PC-3 (cell line): ENCODE results near the gene MYO1A. TPM values are rescaled to one million over a fixed set of nuclear protein-coding genes. Genes with fewer than 3 reads are reported as not detected.
"Not testable (repeated sequence)": the region's sequence is repeated elsewhere in the genome, so short reads cannot be mapped to it uniquely, and the experiment has no call there.

ENCODE experiments used
- ATAC-seq: fragments of 200-7000 bp; cut with Tn5 transposase; 2 replicates; pipeline ENCODE4 v1.9.1; 2020; ENCODE audit warnings: mild to moderate bottlenecking, moderate library complexity
- BruUV-seq: library from RNA; stranded (reverse); fragments of 400-500 nt; replicated peaks from 2 replicates; lab custom pipeline; 2021; lab: Mats Ljungman, UMichigan
- CTCF ChIA-PET: fragments of 300-600 bp; sonication (Branson Sonifier 250); formaldehyde crosslinking; loops from one replicate; lab custom pipeline; 2022; ENCODE audit warnings: antibody characterized with exemption; lab: Charles Lee
- POLR2A ChIA-PET: fragments of 300-600 bp; sonication (Branson Sonifier 250); formaldehyde crosslinking; loops from one replicate; lab custom pipeline; 2022; ENCODE audit warnings: antibody characterized with exemption; ENCODE audit not compliant: unreplicated experiment; lab: Charles Lee
- DNase-seq: peaks from one replicate; pipeline ENCODE4 v3.0.0-alpha.2; 2015
- H2AFZ ChIP-seq: fragments of 300-600 bp; sonication (generic); 2 replicates; pipeline ENCODE4 v1.6.0; 2016; ENCODE audit warnings: antibody characterized with exemption, low read length
- H3F3A ChIP-seq: fragments of 300-600 bp; sonication (generic); one replicate; pipeline ENCODE4 v1.6.0; 2017; ENCODE audit warnings: antibody characterized with exemption, low read length, control low read depth, mild to moderate bottlenecking; ENCODE audit not compliant: unreplicated experiment
- H3K27ac ChIP-seq: fragments of 300-600 bp; sonication (generic); 2 replicates; pipeline ENCODE4 v1.5.1; 2016; ENCODE audit warnings: mild to moderate bottlenecking, low read length
- H3K27me3 ChIP-seq: fragments of 300-600 bp; sonication (generic); 2 replicates; pipeline ENCODE4 v1.6.1; 2016; ENCODE audit warnings: low read length, mixed read lengths
- H3K36me3 ChIP-seq: fragments of 300-600 bp; sonication (generic); 2 replicates; pipeline ENCODE4 v1.6.1; 2016; ENCODE audit warnings: low read depth, mixed run types, low read length, mixed read lengths
- H3K4me1 ChIP-seq: fragments of 300-600 bp; sonication (generic); 2 replicates; pipeline ENCODE4 v1.5.1; 2016; ENCODE audit warnings: low read length; ENCODE audit not compliant: insufficient read depth
- H3K4me2 ChIP-seq: fragments of 300-600 bp; sonication (generic); 2 replicates; pipeline ENCODE4 v1.6.0; 2016; ENCODE audit warnings: low read length
- H3K4me3 ChIP-seq: fragments of 300-600 bp; sonication (generic); 2 replicates; pipeline ENCODE4 v1.5.1; 2016; ENCODE audit warnings: mild to moderate bottlenecking, low read length, mixed read lengths
- H3K79me2 ChIP-seq: fragments of 300-600 bp; sonication (generic); 2 replicates; pipeline ENCODE4 v1.6.1; 2017; ENCODE audit warnings: low read length, mixed read lengths
- H3K9ac ChIP-seq: fragments of 300-600 bp; sonication (generic); 2 replicates; pipeline ENCODE4 v1.6.0; 2016; ENCODE audit warnings: mild to moderate bottlenecking, low read length
- H3K9me2 ChIP-seq: fragments of 300-600 bp; sonication (generic); replicated peaks from 2 replicates; pipeline ENCODE4 v1.6.1; 2016; ENCODE audit warnings: mixed run types, low read length, mixed read lengths
- H3K9me3 ChIP-seq: fragments of 300-600 bp; sonication (generic); 2 replicates; pipeline ENCODE4 v1.6.1; 2016; ENCODE audit warnings: low read length, mixed read lengths
- H4K20me1 ChIP-seq: fragments of 300-600 bp; sonication (generic); 2 replicates; pipeline ENCODE4 v1.6.1; 2016; ENCODE audit warnings: low read length, mixed read lengths
- CTCF ChIP-seq: fragments of 300-600 bp; sonication (generic); conservative IDR thresholded peaks from 2 replicates; pipeline ENCODE4 v1.5.1; 2017; ENCODE audit warnings: antibody characterized with exemption, low read depth, mild to moderate bottlenecking, low read length
- EZH2 ChIP-seq: fragments of 300-600 bp; sonication (generic); IDR thresholded peaks from one replicate; pipeline ENCODE4 v1.6.1; 2017; ENCODE audit warnings: antibody characterized with exemption, mild to moderate bottlenecking, low read length; ENCODE audit not compliant: unreplicated experiment
- EZH2phosphoT487 ChIP-seq: fragments of 300-600 bp; sonication (generic); IDR thresholded peaks from 2 replicates; pipeline ENCODE4 v1.6.1; 2018; ENCODE audit warnings: mild to moderate bottlenecking, antibody characterized with exemption, low read length, borderline replicate concordance
- intact Hi-C: fragments of 100-400 bp; cut with micrococcal nuclease; formaldehyde crosslinking; loops from 2 replicates; pipeline ENCODE4 v1.9.0; 2023
- total RNA-seq: library from RNA; depleted of rRNA; stranded (reverse); fragments of >200 nt; gene quantifications from 2 replicates; pipeline ENCODE4 v1.2.3, GENCODE V29; 2014

MYO1A gene
- total RNA-seq, 1 experiment from 2014 or later, result not detected

GRCh38 chr12:57019983-57020719 is 29.8 kb downstream of the MYO1A start:
- no peak overlapping the region for H3K27ac ChIP-seq
- no peaks in the 10 kb centered on the region for H3K79me2 ChIP-seq
- no peak overlapping the region for H3K9ac ChIP-seq
- no peaks in the 10 kb centered on the region for H3K9me3 ChIP-seq
- H4K20me1 ChIP-seq, result no peaks in the 10 kb centered on the region
- H3K27me3 ChIP-seq, result peaks cover 9% of the 10 kb centered on the region
- no peaks in the 10 kb centered on the region for H3K36me3 ChIP-seq
- TF ChIP-seq EZH2phosphoT487 (no peak), EZH2 (no peak), CTCF (no peak)
- BruUV-seq, result no TSS peak
- ChIA-PET POLR2A (no interaction called here), CTCF (no interaction called here)
- no peaks in the 10 kb centered on the region for H3K9me2 ChIP-seq
- intact Hi-C loops, result no loop called here
- no peak overlapping the region for H3K4me3 ChIP-seq
- ATAC-seq (no peak; the same call in 1 of the 2 replicates), DNase-seq (peak; percentile 42)
- H3K4me1 ChIP-seq, result peaks cover 7% of the 10 kb centered on the region
- peak overlapping the region; percentile 5; the same call in 1 of the 2 replicates for H2AFZ ChIP-seq
- H3K4me2 ChIP-seq, result no peak overlapping the region
- no peaks in the 10 kb centered on the region for H3F3A ChIP-seq

- Histone ChIP-seq H3K79me2 (no peaks in the 10 kb centered on the region), H3K9ac (no peak overlapping the region), H2AFZ (no peak overlapping the region), H4K20me1 (no peaks in the 10 kb centered on the region), H3K27ac (no peak overlapping the region), H3K27me3 (peaks cover 22% of the 10 kb centered on the region), H3K9me2 (no peaks in the 10 kb centered on the region), H3K4me1 (peaks cover 7% of the 10 kb centered on the region), H3F3A (no peaks in the 10 kb centered on the region), H3K4me3 (no peak overlapping the region), H3K9me3 (no peaks in the 10 kb centered on the region), H3K4me2 (no peak overlapping the region), H3K36me3 (no peaks in the 10 kb centered on the region)
- intact Hi-C loops, result no loop called here
- BruUV-seq, result no TSS peak
- ChIA-PET POLR2A (no interaction called here), CTCF (no interaction called here)
- DNase-seq, result no peak
- no peak for TF ChIP-seq CTCF
- TF ChIP-seq EZH2phosphoT487, result no peak
- no peak for TF ChIP-seq EZH2
- no peak for ATAC-seq
Observed at GRCh38 chr12:57018906-57019305, 31.0 kb downstream of the MYO1A start.

- H4K20me1 ChIP-seq, DNase-seq, ATAC-seq, H3K9me3 ChIP-seq, H3K79me2 ChIP-seq, H3K4me2 ChIP-seq, H3K9ac ChIP-seq, H3K36me3 ChIP-seq, H3K27ac ChIP-seq, BruUV-seq, CTCF ChIA-PET, H3K9me2 ChIP-seq, H3F3A ChIP-seq, H3K4me3 ChIP-seq, H2AFZ ChIP-seq, intact Hi-C loops, H3K4me1 ChIP-seq: not testable (repeated sequence)
- H3K27me3 ChIP-seq, result peaks cover 27% of the 10 kb centered on the region
- POLR2A ChIA-PET, result interaction anchor here (0.6 to 0.7 kb wide), 2 partner anchors 63 to 79 kb away, joined by 7 to 16 read pairs; no protein-coding TSS in a partner anchor
Observed at GRCh38 chr12:57018353-57018752, 31.6 kb downstream of the MYO1A start.
